Measurements from ENCODE around the gene SPDYE17.
"Not testable (repeated sequence)": the region's sequence is repeated elsewhere in the genome, so short reads cannot be mapped to it uniquely, and the experiment has no call there.

Gene SPDYE17

DNA sequence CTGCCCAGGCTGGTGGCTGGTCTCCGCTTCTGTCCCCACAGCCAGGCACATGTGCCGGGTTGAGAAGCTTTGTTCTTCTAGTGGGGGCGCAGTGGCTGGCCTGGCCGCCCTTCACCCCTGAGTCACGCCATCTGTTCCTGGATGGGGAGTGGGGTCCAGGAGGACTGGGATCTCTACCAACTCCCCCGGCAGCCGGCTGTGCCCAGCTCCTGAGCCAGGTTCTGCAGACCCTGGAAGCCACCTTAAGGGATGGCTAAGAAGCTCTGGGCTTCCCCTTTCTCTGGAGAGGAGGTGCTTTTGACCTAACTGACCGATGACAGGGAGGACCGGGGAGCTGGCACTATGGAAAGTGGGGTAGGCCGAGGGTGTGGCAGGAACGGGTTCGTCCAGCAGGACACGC lies 37.9 kb downstream of the SPDYE17 start:
- not testable (repeated sequence) for H2BK15ac ChIP-seq (ENCODE audit: low read depth, poor library complexity, severe bottlenecking); H3K27ac ChIP-seq (ENCODE audit: low read length, poor library complexity, severe bottlenecking); H2AFZ ChIP-seq (ENCODE audit: low read depth, low read length); H3K18ac ChIP-seq (ENCODE audit: low read depth in 1 of 2, low read length in 2 of 2); H3K27me3 ChIP-seq (ENCODE audit: control insufficient read depth in 1 of 2, insufficient read depth in 1 of 2, low read length in 2 of 2); H3K14ac ChIP-seq (ENCODE audit: low read length in 2 of 2); H3K9ac ChIP-seq (ENCODE audit: low read length); H3K23ac ChIP-seq (ENCODE audit: low read length in 2 of 2); H2BK12ac ChIP-seq (ENCODE audit: low read length in 2 of 2); DNase-seq; H4K8ac ChIP-seq (ENCODE audit: low read length); H3K4ac ChIP-seq (ENCODE audit: low read depth in 1 of 2, low read length in 2 of 2); H2BK5ac ChIP-seq (ENCODE audit: low read depth, low read length, poor library complexity, severe bottlenecking); H3K4me3 ChIP-seq (ENCODE audit: insufficient read depth in 1 of 2, low read depth in 1 of 2, low read length in 2 of 2); H2BK120ac ChIP-seq (ENCODE audit: low read depth, low read length); H4K91ac ChIP-seq (ENCODE audit: low read length); H3K9me3 ChIP-seq (ENCODE audit: control insufficient read depth, low read length); H3K4me2 ChIP-seq (ENCODE audit: low read length, poor library complexity, severe bottlenecking); H2AK5ac ChIP-seq (ENCODE audit: low read length, severe bottlenecking)
- 100% methylated on average over 1 of the region's 13 CpGs for WGBS
- Histone ChIP-seq H3K4me1 (ENCODE audit: control insufficient read depth, insufficient read depth, low read depth, low read length) (peaks cover 13% of the 10 kb centered on the region), H3K36me3 (ENCODE audit: control insufficient read depth in 1 of 2, insufficient read depth in 2 of 2, low read depth in 1 of 2, low read length in 2 of 2) (peaks cover 0 to 31% of the 10 kb centered on the region in 2 experiments), H3K79me1 (replicated peaks; ENCODE audit: low read length, poor library complexity, severe bottlenecking) (peaks cover 19% of the 10 kb centered on the region)

DNA sequence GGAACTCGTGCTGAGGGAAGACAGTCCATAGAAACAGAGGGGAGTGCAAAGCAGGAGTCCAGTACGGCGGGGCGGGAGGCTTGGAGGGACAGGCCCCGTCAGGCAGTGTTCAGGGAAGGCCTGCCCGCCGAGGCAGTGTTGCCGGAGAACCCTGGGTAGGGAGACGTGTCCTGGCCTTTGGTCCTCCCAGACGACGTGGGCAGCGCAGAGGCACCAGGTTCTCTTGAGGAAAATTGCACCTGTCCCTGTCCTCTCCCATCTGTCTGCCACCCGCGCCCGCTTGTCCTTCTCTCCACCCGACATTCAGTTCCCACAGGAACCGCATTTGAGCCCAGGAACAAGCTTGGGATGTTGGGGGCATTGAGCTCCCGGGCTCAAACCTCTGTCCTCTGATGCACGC lies 38.3 kb downstream of the SPDYE17 start:
- H3K18ac ChIP-seq (ENCODE audit: low read depth in 1 of 2, low read length in 2 of 2); H2BK5ac ChIP-seq (ENCODE audit: low read depth, low read length, poor library complexity, severe bottlenecking); H2BK15ac ChIP-seq (ENCODE audit: low read depth, poor library complexity, severe bottlenecking); H3K14ac ChIP-seq (ENCODE audit: low read length in 2 of 2); H3K9me3 ChIP-seq (ENCODE audit: control insufficient read depth, low read length); H3K23ac ChIP-seq (ENCODE audit: low read length in 2 of 2); H2AK5ac ChIP-seq (ENCODE audit: low read length, severe bottlenecking); H4K91ac ChIP-seq (ENCODE audit: low read length); H3K27ac ChIP-seq (ENCODE audit: low read length, poor library complexity, severe bottlenecking); H2BK120ac ChIP-seq (ENCODE audit: low read depth, low read length); H2AFZ ChIP-seq (ENCODE audit: low read depth, low read length); DNase-seq; H3K4me2 ChIP-seq (ENCODE audit: low read length, poor library complexity, severe bottlenecking); H3K9ac ChIP-seq (ENCODE audit: low read length); H4K8ac ChIP-seq (ENCODE audit: low read length); H3K4me3 ChIP-seq (ENCODE audit: insufficient read depth in 1 of 2, low read depth in 1 of 2, low read length in 2 of 2); H2BK12ac ChIP-seq (ENCODE audit: low read length in 2 of 2); H3K27me3 ChIP-seq (ENCODE audit: control insufficient read depth in 1 of 2, insufficient read depth in 1 of 2, low read length in 2 of 2); H3K4ac ChIP-seq (ENCODE audit: low read depth in 1 of 2, low read length in 2 of 2): not testable (repeated sequence)
- Histone ChIP-seq H3K36me3 (ENCODE audit: control insufficient read depth in 1 of 2, insufficient read depth in 2 of 2, low read depth in 1 of 2, low read length in 2 of 2) (peaks cover 0 to 27% of the 10 kb centered on the region in 2 experiments), H3K79me1 (replicated peaks; ENCODE audit: low read length, poor library complexity, severe bottlenecking) (peaks cover 19% of the 10 kb centered on the region), H3K4me1 (ENCODE audit: control insufficient read depth, insufficient read depth, low read depth, low read length) (peaks cover 12% of the 10 kb centered on the region)
- WGBS, result 95% methylated on average over 17 of the region's 19 CpGs

DNA sequence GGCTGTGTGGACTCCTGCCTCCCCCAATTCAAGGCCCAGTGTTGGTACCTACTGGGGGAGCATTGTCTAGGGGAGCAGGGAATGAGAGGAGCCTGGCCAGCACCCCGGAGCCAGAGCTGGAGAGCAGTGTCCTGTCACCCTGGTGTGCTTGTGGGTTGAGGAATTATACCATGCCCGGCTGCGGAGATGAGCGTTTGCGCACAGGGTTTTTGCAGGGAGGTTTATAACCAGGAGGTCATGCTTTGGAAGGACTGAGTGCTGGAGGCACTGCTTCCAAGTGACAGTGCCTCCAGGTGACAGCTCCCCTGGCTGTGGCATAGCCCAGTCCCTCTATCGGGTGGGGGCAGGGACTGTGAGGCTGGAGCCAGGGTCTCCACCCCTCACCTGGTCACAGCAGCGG lies 39.3 kb downstream of the SPDYE17 start:
- H4K8ac ChIP-seq (ENCODE audit: low read length); H4K91ac ChIP-seq (ENCODE audit: low read length); H2AK5ac ChIP-seq (ENCODE audit: low read length, severe bottlenecking); H3K23ac ChIP-seq (ENCODE audit: low read length in 2 of 2); H3K4me2 ChIP-seq (ENCODE audit: low read length, poor library complexity, severe bottlenecking); H2AFZ ChIP-seq (ENCODE audit: low read depth, low read length); H3K4me3 ChIP-seq (ENCODE audit: insufficient read depth in 1 of 2, low read depth in 1 of 2, low read length in 2 of 2); H3K9ac ChIP-seq (ENCODE audit: low read length); H3K79me1 ChIP-seq (replicated peaks; ENCODE audit: low read length, poor library complexity, severe bottlenecking); H2BK5ac ChIP-seq (ENCODE audit: low read depth, low read length, poor library complexity, severe bottlenecking); H3K9me3 ChIP-seq (ENCODE audit: control insufficient read depth, low read length); H2BK120ac ChIP-seq (ENCODE audit: low read depth, low read length); H3K27ac ChIP-seq (ENCODE audit: low read length, poor library complexity, severe bottlenecking); H2BK15ac ChIP-seq (ENCODE audit: low read depth, poor library complexity, severe bottlenecking); H3K14ac ChIP-seq (ENCODE audit: low read length in 2 of 2); H3K27me3 ChIP-seq (ENCODE audit: control insufficient read depth in 1 of 2, insufficient read depth in 1 of 2, low read length in 2 of 2); DNase-seq; H3K18ac ChIP-seq (ENCODE audit: low read depth in 1 of 2, low read length in 2 of 2); H3K4me1 ChIP-seq (ENCODE audit: control insufficient read depth, insufficient read depth, low read depth, low read length); H3K4ac ChIP-seq (ENCODE audit: low read depth in 1 of 2, low read length in 2 of 2); H2BK12ac ChIP-seq (ENCODE audit: low read length in 2 of 2): not testable (repeated sequence)
- peaks cover 0 to 20% of the 10 kb centered on the region in 2 experiments for H3K36me3 ChIP-seq (ENCODE audit: control insufficient read depth in 1 of 2, insufficient read depth in 2 of 2, low read depth in 1 of 2, low read length in 2 of 2)
- WGBS, result no CpG with 5 or more reads among the region's 7 CpGs

DNA sequence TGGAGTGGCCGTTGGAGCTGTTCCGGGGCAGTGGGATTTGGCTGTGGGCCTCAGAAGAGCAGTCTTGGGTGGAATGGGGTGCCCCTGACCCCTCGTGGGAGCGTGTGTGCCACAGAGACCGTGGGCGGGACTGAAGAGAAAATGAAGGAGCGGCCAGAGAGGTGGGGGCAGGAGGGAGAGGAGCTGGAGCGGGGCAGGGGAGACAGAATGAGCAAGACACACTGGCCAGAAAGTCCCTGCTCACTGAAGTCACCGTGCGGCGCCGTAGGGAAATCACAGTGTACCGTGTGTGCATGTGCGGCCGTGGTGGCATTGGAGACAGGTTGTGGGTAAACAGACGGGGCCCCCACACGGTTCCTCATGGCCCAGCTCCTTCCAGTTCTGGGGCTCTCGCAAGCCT lies 40.0 kb downstream of the SPDYE17 start:
- H3K79me1 ChIP-seq (replicated peaks; ENCODE audit: low read length, poor library complexity, severe bottlenecking); H3K9me3 ChIP-seq (ENCODE audit: control insufficient read depth, low read length); H2BK15ac ChIP-seq (ENCODE audit: low read depth, poor library complexity, severe bottlenecking); H4K8ac ChIP-seq (ENCODE audit: low read length); H3K14ac ChIP-seq (ENCODE audit: low read length in 2 of 2); H4K91ac ChIP-seq (ENCODE audit: low read length); H3K4me3 ChIP-seq (ENCODE audit: insufficient read depth in 1 of 2, low read depth in 1 of 2, low read length in 2 of 2); H3K18ac ChIP-seq (ENCODE audit: low read depth in 1 of 2, low read length in 2 of 2); H2AK5ac ChIP-seq (ENCODE audit: low read length, severe bottlenecking); H2BK120ac ChIP-seq (ENCODE audit: low read depth, low read length); H3K27ac ChIP-seq (ENCODE audit: low read length, poor library complexity, severe bottlenecking); H2AFZ ChIP-seq (ENCODE audit: low read depth, low read length); DNase-seq; H3K23ac ChIP-seq (ENCODE audit: low read length in 2 of 2); H3K4me1 ChIP-seq (ENCODE audit: control insufficient read depth, insufficient read depth, low read depth, low read length); H3K4me2 ChIP-seq (ENCODE audit: low read length, poor library complexity, severe bottlenecking); H2BK5ac ChIP-seq (ENCODE audit: low read depth, low read length, poor library complexity, severe bottlenecking); H3K9ac ChIP-seq (ENCODE audit: low read length); H3K4ac ChIP-seq (ENCODE audit: low read depth in 1 of 2, low read length in 2 of 2); H2BK12ac ChIP-seq (ENCODE audit: low read length in 2 of 2); H3K27me3 ChIP-seq (ENCODE audit: control insufficient read depth in 1 of 2, insufficient read depth in 1 of 2, low read length in 2 of 2): not testable (repeated sequence)
- no CpG with 5 or more reads among the region's 18 CpGs for WGBS
- H3K36me3 ChIP-seq (ENCODE audit: control insufficient read depth in 1 of 2, insufficient read depth in 2 of 2, low read depth in 1 of 2, low read length in 2 of 2), result peaks cover 0 to 14% of the 10 kb centered on the region in 2 experiments
